Spleen (tissue), 11 donors: ENCODE results near the gene KRR1. TPM values are rescaled to one million over a fixed set of nuclear protein-coding genes. Genes with fewer than 3 reads are reported as not detected.
A peak's percentile ranks its signal among the peaks of the same experiment; 100 is the strongest.

ENCODE experiments used
- DNase-seq: peaks from one replicate; pipeline ENCODE4 v3.0.0-alpha.2; 2020
- H3K27ac ChIP-seq, 8 donors: fragments of 200-600 bp; sonication (generic) in 7 of 8; 1 replicate in 4 of 8; 2 replicates in 4 of 8; pipeline versions ENCODE4 v1.5.0 to v1.8.0; 2016 to 2021; ENCODE audit warnings: inconsistent platforms in 4 of 8, mild to moderate bottlenecking in 4 of 8, moderate library complexity in 1 of 8
- H3K27me3 ChIP-seq, 7 donors: fragments of 200-600 bp; sonication (generic) in 6 of 7; replicated peaks in 1 of 7; 1 replicate in 4 of 7; 2 replicates in 3 of 7; pipeline versions ENCODE4 v1.5.0 to v1.8.0; 2016 to 2021; ENCODE audit warnings: inconsistent platforms in 3 of 7, mild to moderate bottlenecking in 1 of 7
- H3K36me3 ChIP-seq, 6 donors: fragments of 200-600 bp; sonication (generic) in 5 of 6; 1 replicate in 4 of 6; 2 replicates in 2 of 6; pipeline versions ENCODE4 v1.5.0 to v1.8.0; 2016 to 2021; ENCODE audit warnings: inconsistent platforms in 2 of 6
- H3K4me1 ChIP-seq, 6 donors: fragments of 200-600 bp; sonication (generic) in 5 of 6; 1 replicate in 3 of 6; 2 replicates in 3 of 6; pipeline versions ENCODE4 v1.5.0 to v1.8.0; 2016 to 2021; ENCODE audit warnings: inconsistent platforms in 3 of 6
- H3K4me3 ChIP-seq, 8 donors: fragments of 200-600 bp; sonication (generic) in 7 of 8; 1 replicate in 4 of 8; 2 replicates in 4 of 8; pipeline versions ENCODE4 v1.5.0 to v1.8.0; 2016 to 2021; ENCODE audit warnings: inconsistent platforms in 4 of 8, mild to moderate bottlenecking in 4 of 8, moderate library complexity in 2 of 8
- H3K9me3 ChIP-seq, 8 donors: fragments of 200-600 bp; sonication (generic) in 7 of 8; 1 replicate in 4 of 8; 2 replicates in 4 of 8; pipeline versions ENCODE4 v1.5.0 to v1.8.0; 2016 to 2021; ENCODE audit warnings: inconsistent platforms in 4 of 8
- POLR2A ChIP-seq, 3 donors: fragments of 450-650 bp; IDR thresholded peaks; one replicate each; pipeline ENCODE4 v1.5.1; 2017; ENCODE audit warnings: antibody characterized with exemption in 3 of 3, mild to moderate bottlenecking in 1 of 3
- POLR2AphosphoS5 ChIP-seq, 3 donors: sonication (generic); formaldehyde crosslinking; IDR thresholded peaks; one replicate each; pipeline ENCODE4 v1.5.1; 2017; ENCODE audit warnings: antibody characterized with exemption in 3 of 3
- whole genome bisulfite sequencing, 5 donors: extraction: QIAGEN DNeasy Blood & Tissue Kit in 3 of 5; methylation state at CpG; one replicate each; pipeline versions ENCODE4 v1.1.5 to v1.1.7; 2013 to 2018; 5-methylcytosine and 5-hydroxymethylcytosine counted together
- intact Hi-C: fragments of 100-400 bp; cut with DNase I; formaldehyde crosslinking; loops from one replicate; pipeline ENCODE4 v1.15.0; 2023; ENCODE audit warnings: low total_unique reads
- polyA plus RNA-seq, 3 donors: library from polyadenylated mRNA; stranded (reverse); fragments of 200-250 nt; gene quantifications; one replicate each; pipeline ENCODE4 v1.2.1, GENCODE V29; 2013
- total RNA-seq, 7 donors: library from RNA; depleted of rRNA in 3 of 7; stranded (reverse); fragments of >200 nt in 3 of 7; fragmentation: NEBNext Ultra II Directional in 4 of 7; extraction: Animal tissue kit (Norgen Biotek cat#: 25700) in 4 of 7; gene quantifications; one replicate each; pipeline versions ENCODE4 v1.1.0 to v1.2.1, GENCODE V29; 2016 to 2021
- TF ChIP-seq, protein P1 (sequence below), 11 experiments: fragments of 200-600 bp in 7 of 11; fragments of 450-650 bp in 4 of 11; sonication (generic) in 4 of 11; IDR thresholded peaks in 8 of 11; conservative IDR thresholded peaks in 3 of 11; 1 replicate in 7 of 11; 2 replicates in 4 of 11; pipeline versions ENCODE4 v1.4.0 to v1.8.0; 2016 to 2021; ENCODE audit warnings: antibody characterized with exemption in 11 of 11, inconsistent platforms in 4 of 11, mild to moderate bottlenecking in 1 of 11
- donor health status: healthy with polysubstance abuse.
- donor health status: DM: no; HTN: no; CAD: no; lungs with moderate emphysema.
- donor health status: DM: no; HTN: no; CAD: no.
- donor health status: Bipolar disorder and iron deficiency.
- donor health status: healthy.
- donor health status: DM: no; HTN: no; CAD: no.
- donor health status: DM: yes; HTN: yes; CAD: no.

KRR1 gene
- total and polyA plus RNA-seq, 10 donors, result 11.2 to 51.2 (median 43.0) TPM

DNA sequence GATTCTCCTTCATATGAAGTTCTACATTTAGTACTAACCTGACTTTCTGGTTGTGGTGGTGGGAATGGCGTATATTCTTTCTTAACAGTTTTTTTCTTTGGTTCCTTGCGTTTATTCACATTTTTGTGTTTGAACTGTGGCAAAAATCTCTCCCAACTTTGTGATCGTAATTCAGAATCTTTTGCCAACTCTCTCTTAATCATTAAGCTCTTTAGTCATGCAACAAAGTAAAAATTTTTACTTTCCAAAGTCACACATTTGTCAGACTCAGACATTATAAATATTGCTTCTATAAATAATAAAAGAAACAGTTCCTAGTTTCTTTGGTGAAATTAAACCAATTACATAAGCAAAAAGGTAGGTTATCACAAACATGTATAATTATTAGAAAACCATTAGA, 7.5 kb downstream of the KRR1 start:
- peaks cover 0 to 97% (median 79%) of the 10 kb centered on the region in 6 donors for H3K36me3 ChIP-seq
- H3K27ac ChIP-seq, result no peak overlapping the region
- TF ChIP-seq POLR2AphosphoS5 (IDR thresholded peaks at IDR 0.05) (no peak), POLR2A (IDR thresholded peaks at IDR 0.05) (no peak)
- TF ChIP-seq, protein P1, sequence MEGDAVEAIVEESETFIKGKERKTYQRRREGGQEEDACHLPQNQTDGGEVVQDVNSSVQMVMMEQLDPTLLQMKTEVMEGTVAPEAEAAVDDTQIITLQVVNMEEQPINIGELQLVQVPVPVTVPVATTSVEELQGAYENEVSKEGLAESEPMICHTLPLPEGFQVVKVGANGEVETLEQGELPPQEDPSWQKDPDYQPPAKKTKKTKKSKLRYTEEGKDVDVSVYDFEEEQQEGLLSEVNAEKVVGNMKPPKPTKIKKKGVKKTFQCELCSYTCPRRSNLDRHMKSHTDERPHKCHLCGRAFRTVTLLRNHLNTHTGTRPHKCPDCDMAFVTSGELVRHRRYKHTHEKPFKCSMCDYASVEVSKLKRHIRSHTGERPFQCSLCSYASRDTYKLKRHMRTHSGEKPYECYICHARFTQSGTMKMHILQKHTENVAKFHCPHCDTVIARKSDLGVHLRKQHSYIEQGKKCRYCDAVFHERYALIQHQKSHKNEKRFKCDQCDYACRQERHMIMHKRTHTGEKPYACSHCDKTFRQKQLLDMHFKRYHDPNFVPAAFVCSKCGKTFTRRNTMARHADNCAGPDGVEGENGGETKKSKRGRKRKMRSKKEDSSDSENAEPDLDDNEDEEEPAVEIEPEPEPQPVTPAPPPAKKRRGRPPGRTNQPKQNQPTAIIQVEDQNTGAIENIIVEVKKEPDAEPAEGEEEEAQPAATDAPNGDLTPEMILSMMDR (IDR thresholded peaks at IDR 0.05 in 8 of 11, conservative IDR thresholded peaks at IDR 0.05 in 3 of 11), result no peak
- DNase-seq, result no peak
- peaks cover 0 to 33% (median 9%) of the 10 kb centered on the region in 6 donors for H3K4me1 ChIP-seq
- no peak overlapping the region for H3K4me3 ChIP-seq
- no peaks in the 10 kb centered on the region for H3K27me3 ChIP-seq
- WGBS, 5 donors, result 91 to 98% (median 96%) methylated on average over 3 of the region's 3 CpGs
- intact Hi-C loops, result no loop called here
- H3K9me3 ChIP-seq, result no peaks in the 10 kb centered on the region

- intact Hi-C loops, result no loop called here
- Histone ChIP-seq H3K4me1 (peaks cover 0 to 29% (median 5%) of the 10 kb centered on the region in 6 donors), H3K27ac (no peak overlapping the region), H3K36me3 (peaks cover 0 to 100% (median 81%) of the 10 kb centered on the region in 6 donors), H3K9me3 (no peaks in the 10 kb centered on the region), H3K27me3 (no peaks in the 10 kb centered on the region), H3K4me3 (no peak overlapping the region)
- TF ChIP-seq, protein P1 (IDR thresholded peaks at IDR 0.05 in 8 of 11, conservative IDR thresholded peaks at IDR 0.05 in 3 of 11), result no peak
- TF ChIP-seq POLR2A (IDR thresholded peaks at IDR 0.05), result no peak
- TF ChIP-seq POLR2AphosphoS5 (IDR thresholded peaks at IDR 0.05), result no peak
- DNase-seq, result no peak
- 68 to 88% (median 81%) methylated on average over 3 of the region's 3 CpGs for WGBS, 5 donors
Measured at GRCh38 chr12:75503459-75503858, 8.0 kb downstream of the KRR1 start.

- H3K27ac ChIP-seq, result no peak overlapping the region
- WGBS, 5 donors, result 82 to 98% (median 93%) methylated on average over 2 of the region's 2 CpGs
- DNase-seq, result no peak
- TF ChIP-seq POLR2A (IDR thresholded peaks at IDR 0.05) (no peak), POLR2AphosphoS5 (IDR thresholded peaks at IDR 0.05) (no peak)
- TF ChIP-seq, protein P1 (IDR thresholded peaks at IDR 0.05 in 8 of 11, conservative IDR thresholded peaks at IDR 0.05 in 3 of 11), result no peak
- intact Hi-C loops, result no loop called here
- H3K27me3 ChIP-seq, result no peaks in the 10 kb centered on the region
- H3K36me3 ChIP-seq, result peaks cover 0 to 95% (median 23%) of the 10 kb centered on the region in 6 donors
- no peaks in the 10 kb centered on the region for H3K9me3 ChIP-seq
- no peak overlapping the region for H3K4me3 ChIP-seq
- H3K4me1 ChIP-seq, result peaks cover 2 to 70% (median 15%) of the 10 kb centered on the region in 6 donors
Measured at GRCh38 chr12:75491169-75491568, 20.2 kb downstream of the KRR1 start.

GRCh38 chr12:75489613-75490210, 21.7 kb downstream of the KRR1 start:
- no peak for DNase-seq
- Histone ChIP-seq H3K4me1 (peaks cover 5 to 77% (median 26%) of the 10 kb centered on the region in 6 donors), H3K4me3 (no peak overlapping the region), H3K27ac (peak overlapping the region in 1 of 8 donors; percentile 23), H3K9me3 (no peaks in the 10 kb centered on the region), H3K36me3 (peaks cover 0 to 91% (median 11%) of the 10 kb centered on the region in 6 donors), H3K27me3 (no peaks in the 10 kb centered on the region)
- WGBS, 5 donors, result 63 to 71% (median 65%) methylated on average over 7 of the region's 7 CpGs
- intact Hi-C loops, result no loop called here
- TF ChIP-seq, protein P1 (IDR thresholded peaks at IDR 0.05 in 8 of 11, conservative IDR thresholded peaks at IDR 0.05 in 3 of 11), result no peak
- TF ChIP-seq POLR2AphosphoS5 (IDR thresholded peaks at IDR 0.05) (no peak), POLR2A (IDR thresholded peaks at IDR 0.05) (no peak)
